GM23338 (cell line): ENCODE measurements around the gene ALDH2. TPM values are rescaled to one million over a fixed set of nuclear protein-coding genes. Genes with fewer than 3 reads are reported as not detected.

ENCODE experiments used
- ATAC-seq: fragments of 200-7000 bp; cut with Tn5 transposase; 3 replicates; pipeline ENCODE4 v1.9.1; 2020
- DNase-seq: peaks from one replicate; pipeline ENCODE4 v3.0.0-alpha.2; 2015; ENCODE audit warnings: low spot score
- H2AFZ ChIP-seq: fragments of 200-600 bp; sonication (generic); 2 replicates; pipeline ENCODE4 v1.8.0; 2016; ENCODE audit warnings: antibody characterized with exemption, mild to moderate bottlenecking, moderate library complexity
- H3F3A ChIP-seq: fragments of 200-600 bp; sonication (generic); replicated peaks from 2 replicates; pipeline ENCODE4 v1.8.0; 2017; ENCODE audit warnings: antibody characterized with exemption, mixed run types, low read depth
- H3K27ac ChIP-seq: fragments of 200-600 bp; sonication (generic); 2 replicates; pipeline ENCODE4 v1.6.1; 2016; ENCODE audit warnings: low read depth
- H3K27me3 ChIP-seq: fragments of 200-600 bp; sonication (generic); 2 replicates; pipeline ENCODE4 v1.8.0; 2016; ENCODE audit warnings: mild to moderate bottlenecking, mixed run types, moderate library complexity; ENCODE audit not compliant: insufficient read depth
- H3K36me3 ChIP-seq: fragments of 200-600 bp; sonication (generic); 2 replicates; pipeline ENCODE4 v1.8.0; 2016; ENCODE audit warnings: mild to moderate bottlenecking; ENCODE audit not compliant: insufficient read depth
- H3K4me1 ChIP-seq: fragments of 200-600 bp; sonication (generic); 2 replicates; pipeline ENCODE4 v1.8.0; 2016; ENCODE audit warnings: mild to moderate bottlenecking, moderate library complexity; ENCODE audit not compliant: insufficient read depth
- H3K4me2 ChIP-seq: fragments of 200-600 bp; sonication (generic); 2 replicates; pipeline ENCODE4 v1.7.1; 2017; ENCODE audit warnings: mixed run types
- H3K4me3 ChIP-seq: fragments of 200-600 bp; sonication (generic); 2 replicates; pipeline ENCODE4 v1.6.1; 2016; ENCODE audit warnings: mixed run types
- H3K79me2 ChIP-seq: fragments of 200-600 bp; sonication (generic); replicated peaks from 2 replicates; pipeline ENCODE4 v1.8.0; 2017; ENCODE audit warnings: mild to moderate bottlenecking; ENCODE audit not compliant: insufficient read depth
- H3K9me2 ChIP-seq: fragments of 200-600 bp; sonication (generic); 2 replicates; pipeline ENCODE4 v1.8.0; 2017; ENCODE audit not compliant: insufficient read depth
- H4K20me1 ChIP-seq: fragments of 200-600 bp; sonication (generic); replicated peaks from 2 replicates; pipeline ENCODE4 v1.8.0; 2017; ENCODE audit warnings: mild to moderate bottlenecking; ENCODE audit not compliant: insufficient read depth
- H3K27ac Mint-ChIP-seq: 2 replicates; pipeline ENCODE4 v1.8.0; 2020; ENCODE audit warnings: inconsistent platforms, mild to moderate bottlenecking, moderate library complexity, mixed read lengths
- H3K27me3 Mint-ChIP-seq: 3 replicates; pipeline ENCODE4 v1.8.0; 2022; ENCODE audit warnings: low read depth, mild to moderate bottlenecking, moderate library complexity, mixed read lengths, inconsistent platforms; ENCODE audit not compliant: insufficient read depth, poor library complexity
- H3K36me3 Mint-ChIP-seq: 3 replicates; pipeline ENCODE4 v1.8.0; 2021; ENCODE audit warnings: low read depth, mild to moderate bottlenecking, inconsistent platforms, moderate library complexity, mixed read lengths
- H3K4me1 Mint-ChIP-seq: 3 replicates; pipeline ENCODE4 v1.8.0; 2020; ENCODE audit warnings: mild to moderate bottlenecking, inconsistent platforms, mixed read lengths
- H3K4me3 Mint-ChIP-seq: 3 replicates; pipeline ENCODE4 v1.8.0; 2021; ENCODE audit warnings: moderate library complexity, mild to moderate bottlenecking, inconsistent platforms, mixed read lengths
- H3K9me3 Mint-ChIP-seq: 3 replicates; pipeline ENCODE4 v1.8.0; 2020; ENCODE audit warnings: moderate library complexity, mild to moderate bottlenecking, inconsistent platforms, mixed read lengths
- CREB1 ChIP-seq: fragments of 250-450 bp; sonication (Bioruptor Pico); IDR thresholded peaks from 2 replicates; pipeline ENCODE4 v1.5.0; 2020; ENCODE audit warnings: low read depth, mild to moderate bottlenecking, moderate library complexity
- EZH2 ChIP-seq: fragments of 200-600 bp; sonication (generic); IDR thresholded peaks from one replicate; pipeline ENCODE4 v1.8.0; 2017; ENCODE audit warnings: antibody characterized with exemption, mild to moderate bottlenecking, low read depth; ENCODE audit not compliant: unreplicated experiment
- EZH2phosphoT487 ChIP-seq: fragments of 200-600 bp; sonication (generic); IDR thresholded peaks from one replicate; pipeline ENCODE4 v1.8.1; 2018; ENCODE audit warnings: antibody characterized with exemption; ENCODE audit not compliant: unreplicated experiment
- JUNB ChIP-seq: IDR thresholded peaks from one replicate; pipeline ENCODE4 v1.6.1; 2016; ENCODE audit warnings: antibody characterized with exemption; ENCODE audit not compliant: unreplicated experiment
- NANOG ChIP-seq: IDR thresholded peaks from 2 replicates; pipeline ENCODE4 v1.6.1; 2016; ENCODE audit warnings: antibody characterized with exemption, borderline replicate concordance
- POLR2AphosphoS5 ChIP-seq: IDR thresholded peaks from 2 replicates; pipeline ENCODE4 v1.6.1; 2016; ENCODE audit warnings: antibody characterized with exemption, low read depth
- STAT1 ChIP-seq: IDR thresholded peaks from one replicate; pipeline ENCODE4 v1.6.1; 2016; ENCODE audit warnings: antibody characterized with exemption; ENCODE audit not compliant: unreplicated experiment
- ZNF114 ChIP-seq: fragments of 250-450 bp; sonication (Bioruptor Pico); IDR thresholded peaks from 2 replicates; pipeline ENCODE4 v1.5.0; 2020; ENCODE audit warnings: mild to moderate bottlenecking, moderate library complexity
- ZNF331 ChIP-seq: fragments of 250-450 bp; sonication (Bioruptor Pico); IDR thresholded peaks from 2 replicates; pipeline ENCODE4 v1.5.0; 2020; ENCODE audit warnings: low read depth, mild to moderate bottlenecking, moderate library complexity
- polyA plus RNA-seq: library from polyadenylated mRNA; unstranded; fragments of >200 nt; fragmentation: Nextera tagmentation; extraction: Ambion mirVana; gene quantifications from 2 replicates; pipeline ENCODE4 v1.2.1, GENCODE V29; 2016
- total RNA-seq: library from RNA; depleted of rRNA; stranded (reverse); fragments of >200 nt; shearing (Covaris generic); gene quantifications from 2 replicates; pipeline ENCODE4 v1.2.3, GENCODE V29; 2014
- TF ChIP-seq, protein P1 (sequence below): fragments of 250-450 bp; sonication (Bioruptor Pico); IDR thresholded peaks from 2 replicates; pipeline ENCODE4 v1.5.0; 2020; ENCODE audit warnings: mild to moderate bottlenecking, moderate library complexity
- TF ChIP-seq, protein P2 (sequence below): IDR thresholded peaks from one replicate; pipeline ENCODE4 v1.6.1; 2018; ENCODE audit warnings: antibody characterized with exemption; ENCODE audit not compliant: unreplicated experiment
- TF ChIP-seq, protein P3 (sequence below), 2 experiments: fragments of 200-600 bp in 1 of 2; sonication (generic) in 1 of 2; conservative IDR thresholded peaks; 2 replicates each; pipeline versions ENCODE4 v1.5.1 to v1.6.1; 2016 to 2017; ENCODE audit warnings: antibody characterized with exemption in 2 of 2, low read depth in 2 of 2, mild to moderate bottlenecking in 2 of 2, moderate library complexity in 1 of 2
- TF ChIP-seq, protein P4 (sequence below): IDR thresholded peaks from 2 replicates; pipeline ENCODE4 v1.6.1; 2016; ENCODE audit warnings: antibody characterized with exemption

ALDH2 gene
- total and polyA plus RNA-seq, 2 experiments from 2014 or later = 14.9 to 50.5 TPM

DNA sequence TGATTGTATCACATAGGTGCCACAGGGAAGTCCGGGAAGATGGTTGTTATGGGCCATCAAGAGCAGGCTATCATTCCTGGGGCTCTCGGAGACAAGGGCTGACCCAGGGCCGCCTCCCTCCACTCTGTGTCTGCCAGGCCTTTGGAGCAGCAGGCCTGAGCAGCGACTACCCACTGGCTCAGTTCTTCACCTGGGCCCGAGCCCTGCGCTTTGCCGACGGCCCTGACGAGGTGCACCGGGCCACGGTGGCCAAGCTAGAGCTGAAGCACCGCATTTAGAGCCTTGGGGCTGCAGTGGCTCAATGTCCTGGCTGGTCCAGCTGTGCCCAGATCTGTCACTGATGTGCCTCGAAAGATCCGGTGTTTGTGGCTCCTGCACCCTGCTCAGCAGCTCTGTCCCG, 10.5 kb upstream of the ALDH2 start:
- H3K9me3 Mint-ChIP-seq = no peaks in the 10 kb centered on the region
- H2AFZ ChIP-seq = no peak overlapping the region
- no peaks in the 10 kb centered on the region for H4K20me1 ChIP-seq
- H3K27me3 Mint-ChIP-seq = peaks cover 15% of the 10 kb centered on the region
- no peak for ATAC-seq
- H3K4me3 Mint-ChIP-seq = no peak overlapping the region
- no peak overlapping the region for H3K4me2 ChIP-seq
- H3F3A ChIP-seq = 0 out of 2 replicates have a peak, but pooled peaks cover 3% of the 10 kb centered on the region
- H3K27me3 ChIP-seq = no peaks in the 10 kb centered on the region
- no peaks in the 10 kb centered on the region for H3K36me3 Mint-ChIP-seq
- TF ChIP-seq, protein P1, sequence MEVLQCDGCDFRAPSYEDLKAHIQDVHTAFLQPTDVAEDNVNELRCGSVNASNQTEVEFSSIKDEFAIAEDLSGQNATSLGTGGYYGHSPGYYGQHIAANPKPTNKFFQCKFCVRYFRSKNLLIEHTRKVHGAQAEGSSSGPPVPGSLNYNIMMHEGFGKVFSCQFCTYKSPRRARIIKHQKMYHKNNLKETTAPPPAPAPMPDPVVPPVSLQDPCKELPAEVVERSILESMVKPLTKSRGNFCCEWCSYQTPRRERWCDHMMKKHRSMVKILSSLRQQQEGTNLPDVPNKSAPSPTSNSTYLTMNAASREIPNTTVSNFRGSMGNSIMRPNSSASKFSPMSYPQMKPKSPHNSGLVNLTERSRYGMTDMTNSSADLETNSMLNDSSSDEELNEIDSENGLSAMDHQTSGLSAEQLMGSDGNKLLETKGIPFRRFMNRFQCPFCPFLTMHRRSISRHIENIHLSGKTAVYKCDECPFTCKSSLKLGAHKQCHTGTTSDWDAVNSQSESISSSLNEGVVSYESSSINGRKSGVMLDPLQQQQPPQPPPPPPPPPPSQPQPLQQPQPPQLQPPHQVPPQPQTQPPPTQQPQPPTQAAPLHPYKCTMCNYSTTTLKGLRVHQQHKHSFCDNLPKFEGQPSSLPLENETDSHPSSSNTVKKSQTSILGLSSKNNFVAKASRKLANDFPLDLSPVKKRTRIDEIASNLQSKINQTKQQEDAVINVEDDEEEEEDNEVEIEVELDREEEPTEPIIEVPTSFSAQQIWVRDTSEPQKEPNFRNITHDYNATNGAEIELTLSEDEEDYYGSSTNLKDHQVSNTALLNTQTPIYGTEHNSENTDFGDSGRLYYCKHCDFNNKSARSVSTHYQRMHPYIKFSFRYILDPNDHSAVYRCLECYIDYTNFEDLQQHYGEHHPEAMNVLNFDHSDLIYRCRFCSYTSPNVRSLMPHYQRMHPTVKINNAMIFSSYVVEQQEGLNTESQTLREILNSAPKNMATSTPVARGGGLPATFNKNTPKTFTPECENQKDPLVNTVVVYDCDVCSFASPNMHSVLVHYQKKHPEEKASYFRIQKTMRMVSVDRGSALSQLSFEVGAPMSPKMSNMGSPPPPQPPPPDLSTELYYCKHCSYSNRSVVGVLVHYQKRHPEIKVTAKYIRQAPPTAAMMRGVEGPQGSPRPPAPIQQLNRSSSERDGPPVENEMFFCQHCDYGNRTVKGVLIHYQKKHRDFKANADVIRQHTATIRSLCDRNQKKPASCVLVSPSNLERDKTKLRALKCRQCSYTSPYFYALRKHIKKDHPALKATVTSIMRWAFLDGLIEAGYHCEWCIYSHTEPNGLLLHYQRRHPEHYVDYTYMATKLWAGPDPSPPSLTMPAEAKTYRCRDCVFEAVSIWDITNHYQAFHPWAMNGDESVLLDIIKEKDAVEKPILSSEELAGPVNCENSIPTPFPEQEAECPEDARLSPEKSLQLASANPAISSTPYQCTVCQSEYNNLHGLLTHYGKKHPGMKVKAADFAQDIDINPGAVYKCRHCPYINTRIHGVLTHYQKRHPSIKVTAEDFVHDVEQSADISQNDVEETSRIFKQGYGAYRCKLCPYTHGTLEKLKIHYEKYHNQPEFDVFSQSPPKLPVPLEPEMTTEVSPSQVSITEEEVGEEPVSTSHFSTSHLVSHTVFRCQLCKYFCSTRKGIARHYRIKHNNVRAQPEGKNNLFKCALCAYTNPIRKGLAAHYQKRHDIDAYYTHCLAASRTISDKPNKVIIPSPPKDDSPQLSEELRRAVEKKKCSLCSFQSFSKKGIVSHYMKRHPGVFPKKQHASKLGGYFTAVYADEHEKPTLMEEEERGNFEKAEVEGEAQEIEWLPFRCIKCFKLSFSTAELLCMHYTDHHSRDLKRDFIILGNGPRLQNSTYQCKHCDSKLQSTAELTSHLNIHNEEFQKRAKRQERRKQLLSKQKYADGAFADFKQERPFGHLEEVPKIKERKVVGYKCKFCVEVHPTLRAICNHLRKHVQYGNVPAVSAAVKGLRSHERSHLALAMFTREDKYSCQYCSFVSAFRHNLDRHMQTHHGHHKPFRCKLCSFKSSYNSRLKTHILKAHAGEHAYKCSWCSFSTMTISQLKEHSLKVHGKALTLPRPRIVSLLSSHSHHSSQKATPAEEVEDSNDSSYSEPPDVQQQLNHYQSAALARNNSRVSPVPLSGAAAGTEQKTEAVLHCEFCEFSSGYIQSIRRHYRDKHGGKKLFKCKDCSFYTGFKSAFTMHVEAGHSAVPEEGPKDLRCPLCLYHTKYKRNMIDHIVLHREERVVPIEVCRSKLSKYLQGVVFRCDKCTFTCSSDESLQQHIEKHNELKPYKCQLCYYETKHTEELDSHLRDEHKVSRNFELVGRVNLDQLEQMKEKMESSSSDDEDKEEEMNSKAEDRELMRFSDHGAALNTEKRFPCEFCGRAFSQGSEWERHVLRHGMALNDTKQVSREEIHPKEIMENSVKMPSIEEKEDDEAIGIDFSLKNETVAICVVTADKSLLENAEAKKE (CRISPR knock-in tag) = no peak
- TF ChIP-seq JUNB (no peak), EZH2phosphoT487 (no peak), ZNF114 (CRISPR knock-in tag) (no peak), STAT1 (no peak), POLR2AphosphoS5 (no peak), ZNF331 (CRISPR knock-in tag) (no peak), NANOG (no peak), CREB1 (CRISPR knock-in tag) (no peak), EZH2 (no peak)
- TF ChIP-seq, protein P2, sequence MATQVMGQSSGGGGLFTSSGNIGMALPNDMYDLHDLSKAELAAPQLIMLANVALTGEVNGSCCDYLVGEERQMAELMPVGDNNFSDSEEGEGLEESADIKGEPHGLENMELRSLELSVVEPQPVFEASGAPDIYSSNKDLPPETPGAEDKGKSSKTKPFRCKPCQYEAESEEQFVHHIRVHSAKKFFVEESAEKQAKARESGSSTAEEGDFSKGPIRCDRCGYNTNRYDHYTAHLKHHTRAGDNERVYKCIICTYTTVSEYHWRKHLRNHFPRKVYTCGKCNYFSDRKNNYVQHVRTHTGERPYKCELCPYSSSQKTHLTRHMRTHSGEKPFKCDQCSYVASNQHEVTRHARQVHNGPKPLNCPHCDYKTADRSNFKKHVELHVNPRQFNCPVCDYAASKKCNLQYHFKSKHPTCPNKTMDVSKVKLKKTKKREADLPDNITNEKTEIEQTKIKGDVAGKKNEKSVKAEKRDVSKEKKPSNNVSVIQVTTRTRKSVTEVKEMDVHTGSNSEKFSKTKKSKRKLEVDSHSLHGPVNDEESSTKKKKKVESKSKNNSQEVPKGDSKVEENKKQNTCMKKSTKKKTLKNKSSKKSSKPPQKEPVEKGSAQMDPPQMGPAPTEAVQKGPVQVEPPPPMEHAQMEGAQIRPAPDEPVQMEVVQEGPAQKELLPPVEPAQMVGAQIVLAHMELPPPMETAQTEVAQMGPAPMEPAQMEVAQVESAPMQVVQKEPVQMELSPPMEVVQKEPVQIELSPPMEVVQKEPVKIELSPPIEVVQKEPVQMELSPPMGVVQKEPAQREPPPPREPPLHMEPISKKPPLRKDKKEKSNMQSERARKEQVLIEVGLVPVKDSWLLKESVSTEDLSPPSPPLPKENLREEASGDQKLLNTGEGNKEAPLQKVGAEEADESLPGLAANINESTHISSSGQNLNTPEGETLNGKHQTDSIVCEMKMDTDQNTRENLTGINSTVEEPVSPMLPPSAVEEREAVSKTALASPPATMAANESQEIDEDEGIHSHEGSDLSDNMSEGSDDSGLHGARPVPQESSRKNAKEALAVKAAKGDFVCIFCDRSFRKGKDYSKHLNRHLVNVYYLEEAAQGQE = no peak
- TF ChIP-seq, protein P3, sequence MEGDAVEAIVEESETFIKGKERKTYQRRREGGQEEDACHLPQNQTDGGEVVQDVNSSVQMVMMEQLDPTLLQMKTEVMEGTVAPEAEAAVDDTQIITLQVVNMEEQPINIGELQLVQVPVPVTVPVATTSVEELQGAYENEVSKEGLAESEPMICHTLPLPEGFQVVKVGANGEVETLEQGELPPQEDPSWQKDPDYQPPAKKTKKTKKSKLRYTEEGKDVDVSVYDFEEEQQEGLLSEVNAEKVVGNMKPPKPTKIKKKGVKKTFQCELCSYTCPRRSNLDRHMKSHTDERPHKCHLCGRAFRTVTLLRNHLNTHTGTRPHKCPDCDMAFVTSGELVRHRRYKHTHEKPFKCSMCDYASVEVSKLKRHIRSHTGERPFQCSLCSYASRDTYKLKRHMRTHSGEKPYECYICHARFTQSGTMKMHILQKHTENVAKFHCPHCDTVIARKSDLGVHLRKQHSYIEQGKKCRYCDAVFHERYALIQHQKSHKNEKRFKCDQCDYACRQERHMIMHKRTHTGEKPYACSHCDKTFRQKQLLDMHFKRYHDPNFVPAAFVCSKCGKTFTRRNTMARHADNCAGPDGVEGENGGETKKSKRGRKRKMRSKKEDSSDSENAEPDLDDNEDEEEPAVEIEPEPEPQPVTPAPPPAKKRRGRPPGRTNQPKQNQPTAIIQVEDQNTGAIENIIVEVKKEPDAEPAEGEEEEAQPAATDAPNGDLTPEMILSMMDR (conservative IDR thresholded peaks at IDR 0.05; ENCODE audit: low read depth in 2 of 2) = no peak
- TF ChIP-seq, protein P4, sequence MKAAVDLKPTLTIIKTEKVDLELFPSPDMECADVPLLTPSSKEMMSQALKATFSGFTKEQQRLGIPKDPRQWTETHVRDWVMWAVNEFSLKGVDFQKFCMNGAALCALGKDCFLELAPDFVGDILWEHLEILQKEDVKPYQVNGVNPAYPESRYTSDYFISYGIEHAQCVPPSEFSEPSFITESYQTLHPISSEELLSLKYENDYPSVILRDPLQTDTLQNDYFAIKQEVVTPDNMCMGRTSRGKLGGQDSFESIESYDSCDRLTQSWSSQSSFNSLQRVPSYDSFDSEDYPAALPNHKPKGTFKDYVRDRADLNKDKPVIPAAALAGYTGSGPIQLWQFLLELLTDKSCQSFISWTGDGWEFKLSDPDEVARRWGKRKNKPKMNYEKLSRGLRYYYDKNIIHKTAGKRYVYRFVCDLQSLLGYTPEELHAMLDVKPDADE = no peak
- H3K9me2 ChIP-seq = no peaks in the 10 kb centered on the region
- no peak overlapping the region for H3K4me3 ChIP-seq
- peaks cover 1% of the 10 kb centered on the region; the same call in 1 of the 2 replicates for H3K4me1 ChIP-seq
- H3K36me3 ChIP-seq = no peaks in the 10 kb centered on the region
- DNase-seq = no peak
- no peaks in the 10 kb centered on the region for H3K79me2 ChIP-seq
- peaks cover 19% of the 10 kb centered on the region for H3K4me1 Mint-ChIP-seq
- no peak overlapping the region for H3K27ac Mint-ChIP-seq
- no peak overlapping the region for H3K27ac ChIP-seq
